ENCODE data around the gene AP3B1. TPM values are rescaled to one million over a fixed set of nuclear protein-coding genes. Genes with fewer than 3 reads are reported as not detected.

The AP3B1 gene
- total RNA-seq, 1 donor from 2014 or later = 14.3 TPM

GRCh38 chr5:78113689-78114264 is 180.7 kb downstream of the AP3B1 start:
- no peak for DNase-seq
- Mint-ChIP-seq H3K27ac (ENCODE audit: unreplicated experiment) (peak overlapping the region; percentile 5), H3K4me3 (ENCODE audit: unreplicated experiment) (no peak overlapping the region), H3K4me1 (ENCODE audit: low read depth, unreplicated experiment) (peaks cover 14% of the 10 kb centered on the region), H3K27me3 (ENCODE audit: unreplicated experiment) (no peaks in the 10 kb centered on the region), H3K36me3 (ENCODE audit: unreplicated experiment) (no peaks in the 10 kb centered on the region), H3K9me3 (ENCODE audit: unreplicated experiment) (peaks cover 4% of the 10 kb centered on the region)
- no peak for TF ChIP-seq CTCF (IDR thresholded peaks at IDR 0.05; ENCODE audit: partially characterized antibody, unreplicated experiment)

GRCh38 chr5:78112931-78113330 is 181.6 kb downstream of the AP3B1 start:
- peaks cover 16% of the 10 kb centered on the region for H3K4me1 Mint-ChIP-seq (ENCODE audit: low read depth, unreplicated experiment)
- H3K27me3 Mint-ChIP-seq (ENCODE audit: unreplicated experiment) = no peaks in the 10 kb centered on the region
- H3K36me3 Mint-ChIP-seq (ENCODE audit: unreplicated experiment) = no peaks in the 10 kb centered on the region
- H3K9me3 Mint-ChIP-seq (ENCODE audit: unreplicated experiment) = peaks cover 4% of the 10 kb centered on the region
- peak overlapping the region; percentile 52 for H3K27ac Mint-ChIP-seq (ENCODE audit: unreplicated experiment)
- H3K4me3 Mint-ChIP-seq (ENCODE audit: unreplicated experiment) = no peak overlapping the region
- no peak for TF ChIP-seq CTCF (IDR thresholded peaks at IDR 0.05; ENCODE audit: partially characterized antibody, unreplicated experiment)
- peak; percentile 47 for DNase-seq

- Mint-ChIP-seq H3K27ac (ENCODE audit: unreplicated experiment) (no peak overlapping the region), H3K27me3 (ENCODE audit: unreplicated experiment) (peaks cover 1% of the 10 kb centered on the region), H3K36me3 (ENCODE audit: unreplicated experiment) (no peaks in the 10 kb centered on the region), H3K9me3 (ENCODE audit: unreplicated experiment) (peaks cover 4% of the 10 kb centered on the region), H3K4me1 (ENCODE audit: low read depth, unreplicated experiment) (peaks cover 16% of the 10 kb centered on the region), H3K4me3 (ENCODE audit: unreplicated experiment) (no peak overlapping the region)
- TF ChIP-seq CTCF (IDR thresholded peaks at IDR 0.05; ENCODE audit: partially characterized antibody, unreplicated experiment) = no peak
- DNase-seq = no peak
Measured at GRCh38 chr5:78109891-78110324, 184.6 kb downstream of the AP3B1 start.

GRCh38 chr5:78108564-78108963 is 185.9 kb downstream of the AP3B1 start:
- peaks cover 1% of the 10 kb centered on the region for H3K27me3 Mint-ChIP-seq (ENCODE audit: unreplicated experiment)
- no peaks in the 10 kb centered on the region for H3K36me3 Mint-ChIP-seq (ENCODE audit: unreplicated experiment)
- no peak for TF ChIP-seq CTCF (IDR thresholded peaks at IDR 0.05; ENCODE audit: partially characterized antibody, unreplicated experiment)

GRCh38 chr5:78103232-78103918 is 191.1 kb downstream of the AP3B1 start:
- H3K36me3 Mint-ChIP-seq (ENCODE audit: unreplicated experiment) = no peaks in the 10 kb centered on the region
- TF ChIP-seq CTCF (IDR thresholded peaks at IDR 0.05; ENCODE audit: partially characterized antibody, unreplicated experiment) = no peak
- H3K4me3 Mint-ChIP-seq (ENCODE audit: unreplicated experiment) = peak overlapping the region; percentile 81
- peak overlapping the region; percentile 91 for H3K27ac Mint-ChIP-seq (ENCODE audit: unreplicated experiment)
- H3K9me3 Mint-ChIP-seq (ENCODE audit: unreplicated experiment) = no peaks in the 10 kb centered on the region
- H3K4me1 Mint-ChIP-seq (ENCODE audit: low read depth, unreplicated experiment) = peaks cover 8% of the 10 kb centered on the region
- H3K27me3 Mint-ChIP-seq (ENCODE audit: unreplicated experiment) = peaks cover 1% of the 10 kb centered on the region
- no peak for DNase-seq

More at GRCh38 chr5:78108564-78108963, 185.9 kb downstream of the AP3B1 start:
- Mint-ChIP-seq H3K27ac (ENCODE audit: unreplicated experiment) (no peak overlapping the region), H3K9me3 (ENCODE audit: unreplicated experiment) (peaks cover 4% of the 10 kb centered on the region), H3K4me3 (ENCODE audit: unreplicated experiment) (no peak overlapping the region), H3K4me1 (ENCODE audit: low read depth, unreplicated experiment) (peaks cover 12% of the 10 kb centered on the region)
- DNase-seq = no peak

All from glutamatergic neuron (in vitro differentiated cells).